Fibroblast of skin of left quadriceps (primary cell): ENCODE data around the gene PTPA.

Source experiments
- DNase-seq, 2 experiments: peaks; one replicate each; pipeline ENCODE4 v3.0.0-alpha.2; 2013; ENCODE audit warnings: low read depth in 2 of 2

The PTPA gene

GRCh38 chr9:129137292-129138143, 26.3 kb downstream of the PTPA start:
- DNase-seq: no peak

DNA sequence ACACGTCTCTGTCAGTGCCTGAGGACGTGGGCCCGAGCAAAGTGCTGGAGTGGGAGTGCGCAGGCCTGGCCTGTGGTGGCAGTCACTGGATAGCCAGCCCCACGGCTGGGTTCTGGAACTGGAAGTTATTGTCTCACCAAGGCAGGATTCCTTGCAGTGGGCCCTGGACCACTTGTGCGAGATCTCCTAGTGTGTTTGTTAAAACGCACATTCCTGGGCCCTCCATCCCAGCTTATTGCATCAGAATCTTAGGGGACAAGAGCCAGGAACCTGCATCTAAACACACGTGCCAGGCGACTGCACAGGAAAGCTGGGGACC, 26.9 kb downstream of the PTPA start:
- DNase-seq: no peak

GRCh38 chr9:129138476-129139232, 27.4 kb downstream of the PTPA start:
- DNase-seq: no peak

GRCh38 chr9:129139233-129139992, 28.2 kb downstream of the PTPA start:
- DNase-seq: peak; percentile 75

GRCh38 chr9:129139993-129140396, 28.8 kb downstream of the PTPA start:
- peak; percentile 100 for DNase-seq

DNA sequence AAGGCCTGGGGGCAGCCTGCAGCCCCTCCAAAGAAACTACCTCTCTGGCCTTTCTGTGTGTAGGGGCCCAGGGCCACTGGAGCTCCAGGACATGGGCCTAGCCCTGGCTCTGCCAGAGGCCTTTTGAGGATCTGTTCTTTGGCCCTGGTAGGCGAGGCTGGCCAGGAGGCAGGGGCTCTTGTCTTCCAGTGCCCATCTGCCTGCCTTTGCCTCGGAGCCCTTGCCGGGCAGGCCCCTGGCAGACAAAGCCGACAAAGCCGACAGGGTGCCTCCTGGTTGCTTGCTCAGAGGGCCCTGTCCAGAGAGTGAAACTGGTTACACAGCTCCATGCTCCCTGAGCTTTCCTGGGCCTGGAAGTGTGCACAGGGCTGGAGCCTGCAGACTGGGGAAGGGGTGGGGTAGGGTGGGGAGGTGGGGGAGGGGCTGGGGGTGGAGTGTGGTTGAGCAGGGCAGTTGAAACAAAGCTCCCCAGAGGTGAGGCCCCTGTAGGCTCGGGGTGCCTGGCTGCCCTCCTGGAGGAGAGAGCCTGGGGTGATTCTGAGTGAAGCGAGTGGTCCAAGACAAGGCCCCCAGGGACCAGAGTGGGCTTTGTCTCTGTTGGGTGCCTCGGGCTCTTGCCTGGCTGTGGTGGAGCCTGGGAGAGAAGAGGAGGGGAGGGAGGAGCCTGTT, 29.3 kb downstream of the PTPA start:
- DNase-seq: no peak

DNA sequence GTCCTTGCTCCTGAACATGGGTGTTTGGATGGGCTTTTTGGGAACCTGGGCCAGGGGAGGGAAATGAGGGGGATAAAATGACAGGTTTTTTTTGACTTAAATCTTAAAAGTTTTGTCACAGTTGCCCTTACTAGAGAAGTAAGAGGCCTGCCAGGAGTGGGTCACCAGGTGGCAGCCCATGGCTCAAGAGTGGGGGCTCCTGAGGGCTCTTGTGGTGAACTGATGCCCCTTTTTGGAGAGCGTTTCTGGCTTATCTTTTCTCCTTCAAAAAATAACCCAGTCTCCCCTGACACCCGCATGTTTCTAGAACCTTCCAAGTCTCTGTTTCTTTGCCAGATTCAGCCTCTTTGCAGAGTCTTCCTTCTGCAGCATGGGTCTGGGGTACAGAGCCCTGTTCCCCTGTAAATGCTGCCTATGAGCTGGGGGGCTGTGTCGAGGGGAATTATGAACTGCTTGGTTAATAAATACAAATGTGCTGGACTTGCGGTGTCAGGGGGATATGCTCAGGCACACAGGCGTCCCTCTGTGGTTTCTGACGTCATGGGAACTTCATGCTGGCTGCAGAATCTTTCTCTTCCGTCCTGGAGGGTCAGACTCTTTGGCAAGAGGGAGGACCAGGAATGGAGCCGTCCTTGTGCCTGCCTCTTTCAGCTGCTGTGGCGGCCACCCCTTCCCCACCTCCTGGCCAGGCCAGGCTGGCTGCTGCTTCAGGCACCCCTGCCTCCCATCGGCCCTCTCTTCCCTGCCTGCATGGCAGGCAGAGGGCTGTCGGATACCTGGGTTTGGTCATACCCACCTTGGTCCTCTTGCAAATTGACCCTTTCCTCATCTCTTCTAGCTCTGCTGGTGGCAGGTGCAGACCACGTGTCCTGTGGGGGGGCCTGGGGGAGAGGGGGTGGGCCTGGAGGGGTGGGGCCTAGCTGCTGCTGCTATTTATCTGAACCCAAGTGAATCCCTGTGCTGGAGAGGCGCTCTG, 30.1 kb downstream of the PTPA start:
- peak; percentile 77 to 78 for DNase-seq

GRCh38 chr9:129142138-129142935, 31.1 kb downstream of the PTPA start:
- DNase-seq: no peak

DNA sequence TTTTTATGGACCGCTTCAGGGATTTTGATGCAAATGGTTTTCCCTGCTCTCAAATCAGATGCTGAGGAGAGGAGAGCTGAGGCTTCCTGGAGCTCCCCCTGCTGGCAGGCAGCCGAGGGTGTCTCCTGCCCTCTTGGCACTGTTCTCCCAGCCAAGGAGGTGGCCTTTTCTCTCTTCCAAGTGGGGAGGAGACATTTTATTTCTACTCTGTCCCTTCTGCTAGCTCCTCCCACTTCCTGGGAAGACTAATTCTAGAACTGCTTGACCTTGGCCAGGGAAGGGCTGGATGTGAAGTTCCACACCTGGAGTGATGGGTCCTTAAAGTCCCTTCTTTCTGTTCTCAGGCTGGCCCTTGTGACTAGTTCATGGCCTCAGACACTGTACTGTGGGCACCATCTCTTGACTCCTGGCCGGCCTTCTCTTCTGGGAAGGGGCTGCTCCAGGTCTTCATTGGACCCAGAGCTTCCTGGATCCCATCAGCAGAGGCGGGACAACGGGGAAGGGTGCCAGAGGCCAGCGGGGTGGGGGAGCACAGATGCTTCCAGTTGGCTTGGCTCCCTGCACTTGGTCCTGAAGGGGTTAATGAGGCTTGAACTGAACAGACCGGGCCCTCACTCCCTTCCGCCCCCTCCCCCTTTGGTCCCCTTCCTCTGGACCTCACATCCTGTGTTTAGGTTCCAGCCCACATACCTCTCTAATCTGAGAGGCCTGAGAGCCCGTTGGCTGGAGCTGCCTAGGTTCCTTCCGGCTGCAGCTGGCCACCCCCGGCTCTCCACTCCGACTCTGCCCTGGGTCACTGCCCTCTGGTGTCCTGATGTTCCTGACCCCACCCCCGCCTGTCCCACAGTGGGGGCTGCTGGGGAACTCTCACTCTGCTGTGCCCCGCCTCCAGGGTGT, 32.1 kb downstream of the PTPA start:
- peak; percentile 78 to 81 for DNase-seq

DNA sequence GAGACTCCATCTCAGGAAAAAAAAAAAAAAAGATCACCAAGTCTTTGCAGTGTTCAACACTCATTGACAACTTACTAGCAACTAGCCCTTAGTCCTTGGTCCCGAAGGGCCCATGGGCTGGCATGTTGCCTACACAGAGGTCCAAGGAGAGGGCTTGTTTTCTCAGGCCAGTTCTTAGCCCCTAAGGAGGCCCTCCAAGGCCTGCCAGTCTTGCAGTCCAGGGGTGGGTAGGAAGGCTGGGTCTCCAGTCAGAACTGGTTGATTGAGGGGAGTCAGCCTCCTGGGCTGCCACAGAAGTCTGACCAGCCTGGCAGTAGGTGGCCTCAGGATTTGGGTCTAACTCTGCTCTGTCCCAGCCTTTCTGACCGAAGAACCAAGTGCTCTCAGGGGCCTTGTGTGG, 34.1 kb downstream of the PTPA start:
- no peak for DNase-seq

DNA sequence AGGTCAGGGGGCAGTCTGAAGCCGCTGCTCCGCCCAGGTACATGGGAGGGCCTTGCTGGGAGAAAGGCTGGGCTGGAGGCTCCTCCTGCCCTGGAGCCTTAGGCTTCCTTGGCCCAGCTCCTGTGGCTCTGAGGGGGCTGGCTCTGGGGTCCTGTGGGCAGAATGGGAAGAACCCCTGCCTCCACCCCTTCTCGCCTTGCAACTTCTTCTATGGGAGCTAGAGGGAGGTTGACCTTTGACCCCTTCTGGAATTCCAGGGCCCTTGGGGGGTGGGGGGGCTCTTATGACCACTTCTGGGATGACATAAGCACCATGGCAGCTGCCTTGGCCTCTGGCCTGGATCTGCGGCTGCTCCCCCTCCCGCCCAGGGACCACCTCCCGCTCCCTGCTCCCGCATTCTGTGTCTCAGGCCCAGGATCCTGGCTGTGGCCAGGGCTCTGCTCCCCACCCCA, 34.7 kb downstream of the PTPA start:
- DNase-seq: peak; percentile 79 to 82

- DNase-seq: peak in 1 of 2 experiments; percentile 63
Observed at GRCh38 chr9:129146441-129146941, 35.3 kb downstream of the PTPA start.

DNA sequence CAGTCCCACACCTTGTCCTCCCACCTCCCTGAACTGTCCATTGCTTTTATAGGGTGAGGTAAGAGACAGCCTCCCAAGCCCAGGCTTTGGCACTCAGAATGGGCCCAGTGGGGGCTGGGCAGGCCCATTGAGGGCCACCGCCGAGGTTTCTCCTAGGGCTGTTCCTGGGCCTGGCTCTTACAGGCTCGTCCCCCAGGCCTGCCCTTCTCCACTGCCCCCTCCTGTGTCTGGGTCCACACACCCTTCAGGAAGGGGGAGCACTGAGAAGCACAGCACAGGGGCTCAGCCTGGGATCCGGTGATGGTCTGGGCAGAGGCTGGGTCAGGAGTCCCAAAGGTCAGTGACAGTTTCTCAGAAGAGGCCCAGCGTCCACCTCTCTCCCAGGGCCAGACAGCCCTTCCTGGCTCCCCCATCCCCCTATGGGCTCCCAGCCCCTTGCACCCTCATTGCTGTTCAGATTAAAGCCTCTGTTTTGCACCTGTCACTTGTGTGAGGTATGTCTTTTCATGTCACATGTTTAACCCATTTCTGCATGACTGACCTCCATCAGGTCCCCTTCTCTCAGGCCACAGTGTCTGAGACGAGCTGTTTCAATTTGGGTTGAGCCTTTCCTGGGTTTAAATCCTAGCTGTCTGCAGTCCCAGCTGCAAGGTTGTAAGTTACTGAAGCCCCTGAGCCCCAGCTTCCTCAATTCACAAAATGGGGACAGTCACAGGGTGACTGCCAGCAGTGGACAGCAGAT, 37.4 kb downstream of the PTPA start:
- no peak for DNase-seq

DNA sequence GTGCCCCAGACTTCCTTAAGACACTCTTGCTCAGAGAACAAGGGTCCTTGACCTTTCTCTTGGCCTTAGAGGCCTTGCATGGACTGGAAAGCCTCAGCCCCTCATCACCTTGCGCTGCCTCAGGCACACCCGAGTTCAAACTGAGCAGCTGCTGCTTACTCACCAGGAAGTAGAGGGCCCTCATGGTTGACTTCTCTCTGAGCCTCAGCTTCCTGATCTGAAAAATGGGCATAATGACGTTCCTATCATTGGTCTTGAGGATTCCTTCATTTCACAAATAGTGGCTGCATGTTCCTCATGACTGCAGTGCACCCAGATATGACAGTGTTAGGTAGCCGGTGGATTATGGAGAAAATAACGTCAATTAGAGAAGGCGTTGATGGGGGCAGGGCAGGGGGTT, 38.2 kb downstream of the PTPA start:
- no peak for DNase-seq

DNA sequence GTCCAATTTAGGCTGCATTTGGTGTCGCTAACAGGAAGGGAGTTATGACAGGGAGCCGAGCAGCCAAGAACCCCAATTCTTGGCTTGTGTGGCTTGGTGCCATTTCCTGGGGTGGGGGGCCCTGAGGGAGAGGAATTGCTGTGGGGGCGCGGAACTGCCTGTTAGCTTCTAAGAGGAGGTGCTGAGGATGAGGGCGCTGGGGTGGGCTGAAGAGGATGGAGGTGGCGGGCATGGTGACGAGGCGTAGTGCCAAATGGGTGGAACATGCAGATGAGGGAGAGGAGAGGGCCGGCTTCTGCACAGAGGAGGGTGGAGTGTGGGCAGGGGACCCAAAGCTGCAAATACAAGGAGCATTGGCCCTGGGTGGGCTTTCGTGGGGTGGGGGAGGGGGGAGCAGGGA, 38.9 kb downstream of the PTPA start:
- DNase-seq: no peak

DNA sequence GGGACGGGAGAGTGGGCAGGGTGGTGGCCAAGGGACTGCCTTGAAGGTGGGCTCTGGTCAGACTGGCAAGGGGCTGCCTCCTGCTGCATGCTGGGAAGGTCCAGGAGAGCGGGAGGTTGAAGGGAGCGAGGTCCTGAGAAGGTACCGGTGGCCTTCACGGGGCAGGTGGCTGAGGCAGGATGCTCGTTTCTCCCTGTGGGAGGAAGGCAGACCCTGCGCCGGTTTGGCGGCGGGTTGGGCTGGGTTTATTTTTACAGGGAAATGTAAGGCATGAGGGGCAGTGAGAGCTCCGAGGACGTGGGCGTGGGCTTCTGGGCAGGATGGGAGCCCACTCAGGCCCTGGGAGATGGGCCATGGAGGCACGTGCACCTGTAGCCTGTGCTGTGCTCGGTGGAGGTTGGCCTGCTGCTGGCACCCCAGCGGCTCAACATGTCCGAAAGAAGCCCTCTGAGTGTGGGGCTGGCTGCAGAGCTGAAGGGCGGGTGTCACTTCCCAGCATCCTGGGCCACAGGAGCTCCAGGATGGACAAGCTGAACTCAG, 39.5 kb downstream of the PTPA start:
- no peak for DNase-seq

DNA sequence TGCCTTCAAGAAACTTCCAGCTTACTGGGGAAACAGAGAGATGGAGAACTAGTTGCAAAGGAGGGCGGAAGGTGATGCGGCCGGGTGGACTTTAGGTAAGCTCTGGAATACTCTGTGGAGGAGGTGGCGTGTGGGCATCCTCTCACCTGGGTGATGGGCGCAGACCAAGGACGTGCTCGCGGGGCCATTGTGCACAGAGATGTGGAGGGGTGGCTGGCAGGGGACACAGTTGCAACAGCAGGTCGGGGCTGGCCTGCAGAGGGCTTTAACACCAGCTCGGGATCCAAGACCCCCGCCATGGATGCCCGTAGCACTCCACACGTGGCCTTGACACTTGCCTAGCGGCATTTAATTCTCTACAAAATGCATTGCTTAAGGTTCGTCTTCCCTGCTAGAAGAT, 40.3 kb downstream of the PTPA start:
- no peak for DNase-seq
